HK-2 (cell line): ENCODE data around the gene GJA4.
A peak's percentile ranks its signal among the peaks of the same experiment; 100 is the strongest.
"Not testable (repeated sequence)": the region's sequence is repeated elsewhere in the genome, so short reads cannot be mapped to it uniquely, and the experiment has no call there.

Experiments
- DNase-seq: peaks from one replicate; pipeline ENCODE4 v3.0.0-alpha.2; 2018; ENCODE audit not compliant: unreplicated experiment

The GJA4 gene

DNA sequence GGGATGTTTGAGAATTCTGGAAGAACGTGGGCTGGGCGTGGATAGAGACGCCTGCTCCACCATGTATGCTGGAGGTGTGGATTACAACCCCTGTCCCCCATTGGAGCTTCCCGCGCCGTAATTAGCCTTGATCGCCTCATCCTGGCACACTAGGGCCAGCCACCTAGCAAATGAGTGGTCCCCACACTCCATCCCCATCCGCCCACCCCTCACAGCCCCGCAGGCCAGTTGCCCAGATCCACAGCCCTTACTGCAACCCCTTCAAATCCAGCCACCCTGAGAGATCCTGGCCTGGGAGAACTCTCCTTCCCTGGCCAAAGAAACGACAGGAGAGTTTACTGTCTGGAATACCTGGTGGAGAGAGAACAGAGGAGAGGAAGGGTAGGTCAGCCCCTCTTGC is 375 bp upstream of the GJA4 start:
- DNase-seq: no peak

- peak; percentile 75 for DNase-seq
These were observed 1.4 kb downstream of the GJA4 start for GRCh38 chr1:34794001-34794789.

DNA sequence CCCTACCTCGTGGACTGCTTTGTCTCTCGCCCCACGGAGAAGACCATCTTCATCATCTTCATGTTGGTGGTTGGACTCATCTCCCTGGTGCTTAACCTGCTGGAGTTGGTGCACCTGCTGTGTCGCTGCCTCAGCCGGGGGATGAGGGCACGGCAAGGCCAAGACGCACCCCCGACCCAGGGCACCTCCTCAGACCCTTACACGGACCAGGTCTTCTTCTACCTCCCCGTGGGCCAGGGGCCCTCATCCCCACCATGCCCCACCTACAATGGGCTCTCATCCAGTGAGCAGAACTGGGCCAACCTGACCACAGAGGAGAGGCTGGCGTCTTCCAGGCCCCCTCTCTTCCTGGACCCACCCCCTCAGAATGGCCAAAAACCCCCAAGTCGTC is 2.0 kb downstream of the GJA4 start:
- no peak for DNase-seq

DNA sequence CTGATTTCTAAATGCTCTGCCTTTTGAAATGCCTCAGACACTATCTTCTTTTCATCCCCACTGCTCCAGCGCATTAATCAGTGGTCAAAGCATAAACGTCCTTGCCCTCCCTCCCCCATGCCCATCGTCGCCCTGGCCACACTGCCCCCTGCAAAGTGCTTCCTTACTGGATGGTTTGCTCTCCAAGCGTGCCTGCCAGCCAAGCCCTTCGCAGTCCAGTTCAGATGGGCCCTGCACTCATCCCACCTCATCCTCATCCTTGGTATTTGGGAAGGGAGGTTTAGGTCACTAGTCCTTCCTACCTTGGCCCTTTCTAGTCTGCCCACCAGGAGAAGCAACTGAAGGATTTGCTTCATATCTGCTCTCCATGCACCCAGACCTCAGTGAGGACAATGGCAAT is 3.1 kb downstream of the GJA4 start:
- no peak for DNase-seq

DNA sequence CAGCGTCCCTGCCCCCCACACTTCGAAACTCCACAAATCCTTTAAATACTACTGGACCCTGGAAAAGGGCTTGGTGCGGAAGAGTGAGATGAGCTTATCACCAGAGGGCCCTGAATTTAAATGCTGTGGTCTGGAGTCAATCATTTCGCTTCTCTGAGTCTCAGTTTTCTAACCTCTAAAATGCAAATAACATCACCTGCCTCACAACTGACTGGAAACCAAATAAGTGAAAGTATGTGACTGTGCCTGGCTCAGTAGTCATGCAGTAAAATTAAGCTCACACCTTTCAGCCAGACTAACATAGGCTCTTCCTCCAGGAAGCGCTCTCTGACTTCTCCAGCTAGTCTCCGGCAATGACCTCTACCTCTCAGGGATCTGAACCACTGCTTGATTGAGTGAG is 4.2 kb downstream of the GJA4 start:
- DNase-seq: no peak

DNA sequence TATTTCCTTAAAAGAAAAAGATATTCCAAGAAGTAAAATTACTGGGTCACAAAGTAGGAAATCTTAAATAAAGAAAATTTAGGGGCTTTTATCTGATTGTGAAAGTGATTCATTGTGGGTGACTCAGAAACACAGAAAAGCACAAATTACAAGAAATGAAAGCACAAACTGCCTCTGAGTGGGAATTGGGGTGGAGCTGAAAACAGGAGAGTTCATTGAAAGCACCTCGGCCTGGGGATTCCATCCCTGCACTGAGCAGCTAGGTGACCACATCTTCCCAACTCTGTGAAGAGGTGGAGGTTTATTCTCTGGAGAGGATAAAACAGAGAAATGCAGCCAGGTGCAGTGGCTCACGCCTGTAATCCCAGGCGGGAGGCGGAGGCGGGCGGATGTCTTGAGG is 7.4 kb downstream of the GJA4 start:
- no peak for DNase-seq

GRCh38 chr1:34803770-34804169 is 11.0 kb downstream of the GJA4 start:
- no peak for DNase-seq

DNA sequence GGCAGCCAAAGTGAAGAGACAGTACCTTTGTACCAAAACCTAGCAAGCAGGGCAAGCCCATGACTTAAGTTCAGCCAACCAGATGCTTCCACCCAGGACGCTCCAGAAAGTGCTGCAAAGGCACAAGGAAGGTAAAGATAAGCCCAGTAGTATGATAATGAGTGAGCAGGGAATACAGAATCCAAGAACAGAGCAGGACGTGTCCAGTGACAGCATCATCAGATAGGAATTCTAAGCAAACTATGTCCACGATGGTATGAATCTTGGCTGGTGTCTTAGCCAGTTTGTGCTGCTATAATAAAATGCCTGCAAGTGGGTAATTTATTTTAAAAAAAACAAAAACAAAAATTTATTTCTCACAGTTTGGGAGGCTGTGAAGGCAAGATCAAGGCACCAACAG is 13.6 kb downstream of the GJA4 start:
- no peak for DNase-seq

DNA sequence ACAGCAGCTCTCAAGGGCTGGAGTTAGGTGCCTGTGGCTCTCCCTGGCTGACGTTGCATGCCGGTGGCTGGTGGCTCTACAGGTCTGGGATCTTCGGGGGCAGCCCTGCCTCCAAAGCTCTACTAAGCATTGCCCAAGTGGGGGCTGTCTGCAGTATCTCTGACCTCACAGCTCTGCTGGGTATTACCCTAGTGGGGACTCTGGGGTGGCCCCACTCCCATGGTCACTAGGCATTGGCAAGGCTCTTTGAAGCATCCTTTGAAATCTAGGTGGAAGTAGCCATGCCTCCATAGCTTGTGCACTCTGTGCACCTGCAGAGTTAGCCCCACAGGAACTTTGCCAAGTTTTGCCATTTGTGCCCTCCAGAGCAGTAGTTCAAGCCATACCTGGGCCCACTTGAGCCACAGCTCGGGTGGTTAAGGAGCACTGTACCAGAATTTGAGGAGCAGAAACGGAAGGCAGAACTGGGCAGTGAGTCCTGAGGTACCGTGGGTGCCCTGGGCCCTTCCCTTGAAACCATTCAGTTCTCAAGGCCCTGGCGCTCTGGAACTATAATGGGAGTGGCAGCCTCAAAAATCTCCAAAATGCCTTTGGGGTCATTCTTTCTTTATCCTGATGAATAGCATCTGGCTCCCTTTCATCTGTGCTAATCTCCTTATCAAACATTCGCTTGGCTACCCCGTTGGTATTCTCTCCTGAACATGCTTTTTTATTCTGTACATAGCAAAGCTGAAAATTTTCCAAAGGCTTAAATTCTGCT is 15.4 kb downstream of the GJA4 start:
- DNase-seq: no peak

DNA sequence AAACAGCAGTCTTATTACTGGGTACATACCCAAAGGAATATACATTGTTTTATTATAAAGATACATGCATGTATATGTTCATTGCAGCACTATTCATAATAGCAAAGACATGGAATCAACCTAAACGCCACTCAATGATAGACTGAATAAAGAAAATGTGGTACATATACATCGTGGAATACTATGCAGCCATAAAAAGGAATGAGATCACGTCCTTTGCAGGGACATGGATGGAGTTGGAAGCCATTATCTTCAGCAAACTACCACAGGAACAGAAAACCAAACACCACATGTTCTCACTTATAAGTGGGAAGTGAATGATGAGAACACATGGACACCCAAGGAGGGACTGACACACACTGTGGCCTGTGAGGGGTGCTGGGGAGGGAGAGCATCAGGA is 18.0 kb downstream of the GJA4 start:
- not testable (repeated sequence) for DNase-seq

GRCh38 chr1:34816332-34816731 is 23.5 kb downstream of the GJA4 start:
- DNase-seq: no peak

DNA sequence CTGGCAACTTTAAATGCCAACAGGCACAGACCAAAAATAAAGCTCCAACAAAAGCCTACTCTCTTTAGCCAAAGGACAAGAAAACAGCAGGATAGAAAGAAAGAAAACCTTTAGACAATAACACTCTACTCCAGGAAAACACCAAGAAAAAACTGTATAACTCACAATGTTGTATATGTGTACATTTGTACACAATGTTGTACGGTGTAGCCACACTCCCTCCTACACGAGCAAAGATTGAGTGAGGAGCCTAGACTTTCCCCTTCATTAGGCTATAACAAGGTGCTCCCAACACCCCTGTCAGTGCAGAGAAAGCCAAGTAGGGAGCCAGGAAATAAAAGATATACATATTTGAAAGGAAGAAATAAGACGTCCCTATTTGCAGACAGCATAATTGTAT is 24.0 kb downstream of the GJA4 start:
- no peak for DNase-seq

GRCh38 chr1:34818862-34819261 is 26.1 kb downstream of the GJA4 start:
- DNase-seq: not testable (repeated sequence)

- no peak for DNase-seq
These were observed 29.4 kb downstream of the GJA4 start for GRCh38 chr1:34822202-34822601.

- no peak for DNase-seq
These were observed 32.1 kb downstream of the GJA4 start for GRCh38 chr1:34824817-34825454.

DNA sequence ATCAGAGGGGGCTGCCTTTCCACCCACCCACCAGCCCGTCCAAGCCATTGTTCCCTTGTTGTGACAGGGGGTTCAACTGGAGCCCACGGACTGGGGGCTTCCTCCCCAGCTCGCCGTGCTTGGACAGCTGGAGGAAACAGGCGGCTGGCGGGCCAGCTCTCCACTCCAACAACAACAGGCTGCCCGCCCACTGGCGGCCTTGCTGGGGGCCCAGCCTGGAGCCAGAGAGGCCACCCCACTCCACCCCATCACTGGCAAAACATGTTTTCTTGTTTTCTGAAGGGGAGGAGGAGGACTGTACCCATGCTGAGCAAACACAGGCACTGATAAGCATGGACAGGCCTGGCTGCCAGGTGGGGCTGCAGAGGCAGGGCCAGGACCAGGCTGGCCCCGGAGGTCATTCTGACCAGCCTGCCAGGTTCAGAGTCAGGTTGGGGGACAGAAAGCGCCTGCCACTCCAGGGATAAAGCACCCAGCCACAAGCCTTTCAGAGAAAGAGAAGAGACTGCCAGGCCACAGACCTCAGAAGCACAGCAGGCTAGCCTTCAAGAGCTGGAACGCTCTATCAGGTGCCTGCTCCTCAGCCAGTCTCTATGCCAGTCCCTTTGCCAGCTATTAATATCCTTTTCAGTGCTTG is 32.8 kb downstream of the GJA4 start:
- no peak for DNase-seq

- DNase-seq: no peak
These were observed 34.6 kb downstream of the GJA4 start for GRCh38 chr1:34827341-34827941.

GRCh38 chr1:34828611-34829010 is 35.8 kb downstream of the GJA4 start:
- no peak for DNase-seq

GRCh38 chr1:34829250-34829649 is 36.5 kb downstream of the GJA4 start:
- DNase-seq: no peak

GRCh38 chr1:34831721-34832246 is 39.0 kb downstream of the GJA4 start:
- DNase-seq: no peak

GRCh38 chr1:34833711-34834110 is 40.9 kb downstream of the GJA4 start:
- DNase-seq: no peak
